ENCODE data around the gene ETHE1. TPM values are rescaled to one million over a fixed set of nuclear protein-coding genes. Genes with fewer than 3 reads are reported as not detected.
A peak's percentile ranks its signal among the peaks of the same experiment; 100 is the strongest.

ETHE1 gene
- total RNA-seq, 4 donors from 2014 or later = 48.2 to 63.2 (median 55.9) TPM

- Histone ChIP-seq H3K4me1 (peaks cover 17 to 30% (median 19%) of the 10 kb centered on the region in 4 donors), H3K9me3 (no peaks in the 10 kb centered on the region), H3K36me3 (peaks cover 5 to 47% (median 39%) of the 10 kb centered on the region in 4 donors), H3K4me3 (no peak overlapping the region), H3K27me3 (no peaks in the 10 kb centered on the region), H3K27ac (replicated peaks in 1 of 4) (peak overlapping the region in 1 of 4 donors; percentile 62)
- intact Hi-C loops (cut with DNase I) = no loop called here
- WGBS = 98% methylated on average over 12 of the region's 12 CpGs
- TF ChIP-seq EP300 (IDR thresholded peaks at IDR 0.05) = no peak
- TF ChIP-seq POLR2AphosphoS5 (IDR thresholded peaks at IDR 0.05) = no peak
- TF ChIP-seq CTCF (IDR thresholded peaks at IDR 0.05) = no peak
- DNase-seq (ENCODE audit: extremely low spot score) = no peak
Measured at GRCh38 chr19:43561139-43561970, 34.4 kb upstream of the ETHE1 start.

GRCh38 chr19:43560687-43561086 is 33.7 kb upstream of the ETHE1 start:
- TF ChIP-seq CTCF (IDR thresholded peaks at IDR 0.05) = no peak
- TF ChIP-seq POLR2A (IDR thresholded peaks at IDR 0.05; ENCODE audit: low read depth) = no peak
- TF ChIP-seq EP300 (IDR thresholded peaks at IDR 0.05) = no peak
- TF ChIP-seq POLR2AphosphoS5 (IDR thresholded peaks at IDR 0.05) = no peak
- H3K9me3 ChIP-seq = no peaks in the 10 kb centered on the region
- peaks cover 5 to 53% (median 42%) of the 10 kb centered on the region in 4 donors for H3K36me3 ChIP-seq
- no peaks in the 10 kb centered on the region for H3K27me3 ChIP-seq
- intact Hi-C loops (cut with DNase I) = no loop called here
- no peak overlapping the region for H3K27ac ChIP-seq (replicated peaks in 1 of 4)
- H3K4me3 ChIP-seq = no peak overlapping the region
- peaks cover 17 to 30% (median 19%) of the 10 kb centered on the region in 4 donors for H3K4me1 ChIP-seq
- 83% methylated on average over 5 of the region's 6 CpGs for WGBS
- DNase-seq (ENCODE audit: extremely low spot score) = no peak

- Histone ChIP-seq H3K4me1 (no peaks in the 10 kb centered on the region), H3K4me3 (no peak overlapping the region), H3K36me3 (peaks cover 36 to 88% (median 71%) of the 10 kb centered on the region in 4 donors), H3K27ac (replicated peaks in 1 of 4) (no peak overlapping the region), H3K27me3 (no peaks in the 10 kb centered on the region), H3K9me3 (no peaks in the 10 kb centered on the region)
- TF ChIP-seq CTCF (IDR thresholded peaks at IDR 0.05) = peak; percentile 41 to 53 (median 46)
- no peak for TF ChIP-seq EP300 (IDR thresholded peaks at IDR 0.05)
- no peak for TF ChIP-seq POLR2AphosphoS5 (IDR thresholded peaks at IDR 0.05)
- TF ChIP-seq POLR2A (IDR thresholded peaks at IDR 0.05; ENCODE audit: low read depth) = no peak
- intact Hi-C loops (cut with DNase I) = no loop called here
- DNase-seq (ENCODE audit: extremely low spot score) = no peak
- 40% methylated on average over 8 of the region's 8 CpGs for WGBS
Measured at GRCh38 chr19:43555185-43555770, 28.3 kb upstream of the ETHE1 start.

- H3K36me3 ChIP-seq = peaks cover 36 to 87% (median 73%) of the 10 kb centered on the region in 4 donors
- H3K4me1 ChIP-seq = no peaks in the 10 kb centered on the region
- H3K9me3 ChIP-seq = no peaks in the 10 kb centered on the region
- no peaks in the 10 kb centered on the region for H3K27me3 ChIP-seq
- intact Hi-C loops (cut with DNase I) = no loop called here
- TF ChIP-seq EP300 (IDR thresholded peaks at IDR 0.05) (no peak), POLR2AphosphoS5 (IDR thresholded peaks at IDR 0.05) (no peak), CTCF (IDR thresholded peaks at IDR 0.05) (no peak), POLR2A (IDR thresholded peaks at IDR 0.05; ENCODE audit: low read depth) (no peak)
- 86% methylated on average over 15 of the region's 15 CpGs for WGBS
- no peak for DNase-seq (ENCODE audit: extremely low spot score)
- H3K27ac ChIP-seq (replicated peaks in 1 of 4) = no peak overlapping the region
- no peak overlapping the region for H3K4me3 ChIP-seq
Measured at GRCh38 chr19:43554317-43554895, 27.4 kb upstream of the ETHE1 start.
